Esophagus mucosa (tissue), 1 donor: ENCODE data around the gene CALHM3. TPM values are rescaled to one million over a fixed set of nuclear protein-coding genes. Genes with fewer than 3 reads are reported as not detected.
"Not testable (repeated sequence)": the region's sequence is repeated elsewhere in the genome, so short reads cannot be mapped to it uniquely, and the experiment has no call there.

Experiments used
- ATAC-seq: fragments of 200-7000 bp; cut with Tn5 transposase; one replicate; pipeline ENCODE4 v1.9.1; 2020
- total RNA-seq: library from RNA; stranded (reverse); gene quantifications from one replicate; pipeline ENCODE4 v1.2.4, GENCODE V29; 2023
- donor health status: DM: yes; HTN: yes; CAD: no.

CALHM3 gene, protein sequence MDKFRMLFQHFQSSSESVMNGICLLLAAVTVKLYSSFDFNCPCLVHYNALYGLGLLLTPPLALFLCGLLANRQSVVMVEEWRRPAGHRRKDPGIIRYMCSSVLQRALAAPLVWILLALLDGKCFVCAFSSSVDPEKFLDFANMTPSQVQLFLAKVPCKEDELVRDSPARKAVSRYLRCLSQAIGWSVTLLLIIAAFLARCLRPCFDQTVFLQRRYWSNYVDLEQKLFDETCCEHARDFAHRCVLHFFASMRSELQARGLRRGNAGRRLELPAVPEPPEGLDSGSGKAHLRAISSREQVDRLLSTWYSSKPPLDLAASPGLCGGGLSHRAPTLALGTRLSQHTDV
- not detected for total RNA-seq

DNA sequence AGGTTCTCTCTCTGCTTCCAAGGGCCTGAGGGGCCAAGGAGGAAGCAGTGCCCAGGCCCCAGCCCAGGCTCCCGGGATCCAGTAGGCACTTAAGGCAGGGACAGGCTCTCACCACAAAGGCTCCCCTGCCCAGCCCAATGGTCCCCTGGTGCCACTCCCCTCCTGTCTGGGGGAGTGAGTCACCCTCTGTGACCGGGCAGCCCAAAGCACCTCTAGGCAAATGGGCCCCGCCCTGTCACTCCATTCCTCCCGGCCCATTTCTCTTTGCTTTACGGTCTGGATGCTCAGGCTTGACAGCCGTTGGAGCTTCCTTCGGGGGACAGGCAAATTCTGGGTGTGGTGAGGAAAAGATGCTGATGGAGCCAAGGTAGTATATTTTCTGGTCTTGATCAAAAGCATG is at the start of gene CALHM3:
Gene CALHM3, minus strand, starts transcription at position 106 of the 400 bp plus-strand sequence. CDS start 208 bp downstream, outside the sequence.
- peak; percentile 92 for ATAC-seq

DNA sequence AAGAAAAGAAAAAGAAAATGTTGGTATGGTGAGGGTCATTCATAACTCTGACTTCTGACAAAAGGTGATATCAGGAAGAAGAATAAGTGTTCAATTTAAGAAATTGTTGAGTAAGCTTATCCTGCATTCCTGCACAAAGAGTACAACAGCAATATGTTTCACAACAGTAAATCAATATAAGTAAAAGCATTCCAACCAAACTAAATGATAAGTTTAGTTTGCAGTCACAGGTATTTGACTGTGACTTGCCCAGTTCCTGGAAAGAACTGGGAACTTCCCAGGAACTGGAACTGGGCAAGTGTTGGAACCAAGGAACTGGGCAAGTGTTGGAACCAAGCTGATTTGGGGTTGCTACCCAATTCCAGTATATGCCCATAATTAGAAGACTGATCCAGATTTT is 49.5 kb upstream of the CALHM3 start:
- no peak for ATAC-seq

- not testable (repeated sequence) for ATAC-seq
Observed at GRCh38 chr10:103527476-103527875, 48.4 kb upstream of the CALHM3 start.

- no peak for ATAC-seq
Observed at GRCh38 chr10:103525901-103526300, 46.9 kb upstream of the CALHM3 start.

GRCh38 chr10:103523683-103524082 is 44.6 kb upstream of the CALHM3 start:
- ATAC-seq, result no peak

DNA sequence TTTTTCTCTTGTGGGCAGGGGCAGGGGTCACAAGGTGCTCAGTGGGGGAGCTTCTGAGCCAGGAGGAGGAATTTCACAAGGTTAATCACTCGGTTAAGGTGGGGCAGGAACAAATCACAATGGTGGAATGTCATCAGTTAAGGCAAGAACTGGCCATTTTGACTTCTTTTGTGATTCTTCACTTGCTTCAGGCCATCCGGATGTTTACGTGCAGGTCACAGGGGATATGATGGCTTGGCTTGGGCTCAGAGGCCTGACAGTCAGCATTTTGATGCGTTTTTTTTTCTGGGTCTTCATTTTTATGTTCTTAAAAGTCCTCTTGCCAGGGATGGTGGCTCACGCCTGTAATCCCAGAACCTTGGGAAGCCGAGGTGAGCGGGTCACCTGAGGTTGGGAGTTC is 43.0 kb upstream of the CALHM3 start:
- not testable (repeated sequence) for ATAC-seq

- ATAC-seq, result no peak
Observed at GRCh38 chr10:103519798-103520197, 40.8 kb upstream of the CALHM3 start.

- no peak for ATAC-seq
Observed at GRCh38 chr10:103517234-103518085, 38.4 kb upstream of the CALHM3 start.

DNA sequence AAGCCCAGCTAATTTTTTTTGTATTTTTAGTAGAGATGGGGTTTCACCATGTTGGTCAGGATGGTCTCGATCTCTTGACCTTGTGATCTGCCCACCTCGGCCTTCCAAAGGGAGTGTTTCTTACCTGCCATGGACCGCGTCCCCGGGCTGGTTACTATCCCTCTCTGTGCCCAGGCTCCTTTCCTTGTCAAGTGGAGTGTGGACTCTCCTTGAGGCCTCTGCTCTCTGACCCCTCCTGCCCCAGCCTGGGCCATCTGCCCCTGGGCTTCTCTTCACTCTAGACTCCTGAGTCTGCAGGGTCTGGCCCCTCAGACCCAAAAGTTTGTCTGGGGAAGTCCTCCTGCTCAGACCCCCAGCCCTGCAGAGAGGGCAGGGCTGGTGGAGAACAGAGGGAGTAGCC is 35.2 kb upstream of the CALHM3 start:
- no peak for ATAC-seq

GRCh38 chr10:103513380-103514060 is 34.5 kb upstream of the CALHM3 start:
- ATAC-seq, result no peak

GRCh38 chr10:103512591-103513379 is 33.7 kb upstream of the CALHM3 start:
- ATAC-seq, result no peak

GRCh38 chr10:103512166-103512565 is 33.1 kb upstream of the CALHM3 start:
- no peak for ATAC-seq

DNA sequence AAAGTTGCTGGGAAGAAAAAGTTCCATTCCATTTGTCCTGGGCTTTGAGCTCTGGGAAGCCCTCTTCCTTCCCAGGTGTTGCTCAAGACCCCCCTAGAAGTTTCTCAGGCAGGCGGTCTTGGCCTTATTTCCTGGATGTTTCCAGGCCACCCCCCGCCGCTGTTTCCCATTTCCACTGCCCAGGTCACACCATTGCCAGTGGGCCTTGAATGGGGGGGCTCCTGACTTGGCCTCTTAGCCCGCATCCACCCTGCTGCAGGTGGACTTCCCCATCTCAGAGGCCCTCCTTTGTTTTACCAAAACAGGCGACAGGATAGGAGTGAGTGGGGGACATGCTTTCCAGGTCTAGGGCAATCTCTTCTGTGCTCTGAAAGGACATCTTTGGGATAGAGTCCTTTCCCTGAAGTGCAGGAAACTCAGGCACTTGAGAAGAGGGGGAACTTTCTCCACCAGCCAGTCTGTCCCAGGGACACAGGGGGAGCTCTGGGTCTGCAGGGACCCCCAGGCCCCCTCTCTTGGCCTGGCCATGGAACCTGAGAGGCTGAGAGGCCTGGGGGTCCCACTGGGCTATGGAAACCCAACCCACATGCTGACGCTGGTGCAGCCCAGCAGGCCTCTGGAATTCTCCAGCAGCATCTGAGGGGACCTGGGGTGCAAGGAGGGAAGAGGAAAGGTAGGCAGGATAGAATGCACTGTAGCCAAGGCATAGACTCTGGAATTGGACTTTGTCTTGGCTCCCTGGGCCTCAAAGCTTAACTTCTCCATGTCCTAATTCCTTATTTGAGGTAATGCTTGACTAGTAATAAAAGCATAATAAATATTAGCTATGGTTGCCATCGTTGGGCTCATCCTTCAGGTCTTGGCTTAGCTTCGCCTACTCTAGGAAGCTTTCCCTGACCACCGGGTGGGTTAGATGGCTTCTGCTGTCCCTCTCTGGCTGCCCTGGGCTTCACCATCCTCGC is 32.0 kb upstream of the CALHM3 start:
- no peak for ATAC-seq

GRCh38 chr10:103510046-103510685 is 31.1 kb upstream of the CALHM3 start:
- no peak for ATAC-seq

DNA sequence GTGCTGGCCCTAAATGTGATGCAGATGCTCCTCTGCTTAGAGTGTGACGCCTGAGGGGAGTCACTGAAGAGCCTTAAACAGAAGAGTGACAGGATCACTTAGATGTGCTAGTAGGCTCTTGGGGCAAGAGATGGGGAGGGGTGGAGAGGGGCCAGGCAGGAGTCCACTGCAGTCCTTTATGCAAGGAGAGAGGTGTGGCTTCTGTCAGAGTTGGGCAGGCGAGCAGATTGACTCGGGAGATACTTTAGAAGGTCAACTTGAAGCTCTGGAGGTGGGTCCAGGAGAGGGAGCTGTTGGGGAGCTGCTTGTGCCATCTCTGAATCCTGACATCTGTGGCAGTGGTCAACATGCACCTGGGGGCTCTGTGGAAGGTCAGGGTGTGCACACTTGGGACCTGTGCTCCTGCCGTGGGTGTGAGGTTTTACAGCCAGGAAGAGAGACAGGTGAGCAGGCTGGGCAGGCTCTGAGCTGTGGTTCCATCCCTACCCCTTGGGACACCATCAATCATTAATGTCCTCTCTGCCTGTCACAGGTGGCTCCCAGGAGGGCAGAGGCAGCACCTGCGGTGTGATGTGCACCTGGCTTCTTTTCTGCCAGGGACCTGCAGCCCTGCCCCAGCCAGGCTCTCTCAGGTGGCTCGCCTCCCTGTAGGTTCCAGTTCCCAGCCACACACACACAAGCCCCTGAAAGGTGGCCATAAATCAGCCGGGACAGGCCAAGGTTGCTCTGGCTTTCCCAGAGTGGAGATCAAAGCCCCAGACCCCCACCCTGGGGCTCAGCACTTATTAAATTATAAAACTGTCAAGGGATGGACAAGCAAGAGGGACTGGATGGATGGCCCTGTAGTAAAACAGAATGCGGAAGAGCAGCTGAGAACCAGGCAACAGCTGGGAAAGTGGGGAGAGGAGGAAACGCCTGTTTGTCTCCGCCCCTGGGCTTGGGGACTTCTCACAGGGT is 28.5 kb upstream of the CALHM3 start:
- ATAC-seq, result peak; percentile 15

DNA sequence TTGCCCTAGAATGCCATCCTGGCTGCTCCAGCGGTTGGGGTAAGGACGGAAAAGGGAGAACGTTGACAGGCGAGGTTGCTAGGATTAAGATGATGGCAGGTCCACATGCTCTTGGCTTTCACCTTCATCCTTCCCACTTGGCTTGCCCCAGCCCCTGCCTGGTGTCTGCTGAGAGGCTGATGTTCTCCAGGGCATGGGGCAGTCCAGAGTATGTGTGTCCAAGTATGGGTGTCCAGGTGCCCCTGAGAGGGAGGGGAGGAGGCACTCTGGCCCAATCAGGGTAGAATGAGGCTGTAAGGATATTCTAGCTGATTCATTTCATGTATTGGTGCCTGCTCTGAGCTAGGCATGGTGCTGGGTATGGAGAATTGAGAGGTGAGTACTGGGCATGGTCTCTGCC is 27.0 kb upstream of the CALHM3 start:
- no peak for ATAC-seq

DNA sequence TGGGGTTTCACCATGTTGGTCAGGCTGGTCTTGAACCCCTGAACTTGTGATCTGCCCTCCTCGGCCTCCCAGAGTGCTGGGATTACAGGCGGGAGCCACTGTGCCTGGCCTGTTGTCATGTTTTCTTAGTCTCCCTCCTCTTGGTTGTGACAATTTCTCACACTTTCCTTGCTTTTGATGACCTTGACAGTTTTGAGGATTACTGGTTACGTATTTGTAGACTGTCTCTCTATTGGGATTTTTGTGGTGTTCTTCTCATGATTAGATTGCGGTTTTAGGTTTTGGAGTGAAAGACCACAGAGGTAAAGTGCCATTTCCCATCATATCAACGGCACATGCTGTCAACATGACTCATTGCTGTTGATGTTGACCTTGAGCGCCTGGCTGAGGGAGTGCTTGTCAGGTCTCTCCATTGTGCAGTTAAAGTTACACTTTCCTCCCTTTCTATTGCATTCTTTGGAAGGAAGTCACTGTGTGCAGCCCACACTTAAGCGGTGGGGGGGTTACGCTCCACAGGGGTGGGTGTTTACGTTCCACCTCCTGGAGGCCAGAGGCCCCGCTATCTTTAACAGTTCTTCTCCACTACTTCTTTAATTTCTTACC is 25.2 kb upstream of the CALHM3 start:
- no peak for ATAC-seq

DNA sequence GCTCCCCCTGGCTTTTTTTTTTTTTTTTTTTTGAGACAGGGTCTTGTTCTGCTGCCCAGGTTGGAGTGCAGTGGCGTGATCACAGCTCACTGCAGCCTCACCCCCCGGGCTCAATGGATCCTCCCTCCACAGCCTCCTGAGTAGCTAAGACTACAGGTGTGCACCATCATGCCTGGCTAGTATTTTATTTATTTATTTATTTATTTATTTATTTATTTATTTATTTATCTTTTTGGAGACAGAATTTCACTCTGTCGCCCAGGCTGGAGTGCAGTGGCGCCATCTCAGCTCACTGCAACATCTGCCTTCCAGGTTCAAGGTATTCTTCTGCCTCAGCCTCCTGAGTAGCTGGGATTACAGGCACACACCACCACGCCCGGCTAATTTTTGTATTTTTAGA is 24.7 kb upstream of the CALHM3 start:
- ATAC-seq, result not testable (repeated sequence)
